ENCODE results near the gene CACNG8.

The CACNG8 gene

DNA sequence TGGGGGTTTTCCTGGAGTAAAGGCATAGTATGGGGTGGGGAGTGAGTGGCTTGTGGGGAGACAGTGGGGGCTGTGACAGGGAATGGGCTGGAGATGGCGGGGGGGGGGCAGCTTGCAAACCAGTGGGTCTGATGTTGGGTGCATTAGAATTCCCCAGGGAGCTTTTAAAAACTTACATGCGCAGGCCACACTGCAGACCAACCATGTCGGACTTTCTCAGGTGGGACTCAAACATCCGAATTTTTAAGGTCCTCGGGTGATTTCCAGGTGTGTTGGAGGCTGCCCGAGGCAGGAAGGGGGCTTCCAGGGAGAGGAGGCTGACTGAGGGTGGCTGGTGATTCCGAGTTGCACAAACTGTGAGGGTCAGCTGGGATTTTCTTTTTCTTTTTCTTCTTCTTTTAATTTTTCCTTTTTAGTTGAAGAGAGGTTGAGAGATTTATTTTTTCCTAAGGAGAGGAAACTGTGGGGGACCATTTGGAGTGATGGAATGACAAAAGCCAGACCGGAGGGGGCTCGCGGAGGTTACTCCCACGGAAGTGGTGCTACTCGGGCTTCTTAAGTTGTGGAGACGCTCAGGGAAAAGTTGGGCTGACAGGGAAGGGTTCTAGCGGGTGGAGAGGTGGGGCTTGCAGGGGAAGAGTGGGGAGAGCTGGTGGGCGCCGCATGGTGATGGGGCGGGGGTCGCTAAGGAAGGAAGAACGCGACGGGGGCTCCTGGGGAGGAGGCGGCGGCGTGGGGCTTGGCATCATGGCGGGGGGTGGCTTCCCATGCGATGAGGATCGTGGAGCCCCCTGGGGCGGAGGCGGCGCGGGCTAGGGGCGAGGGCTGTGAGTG lies 997 bp upstream of the CACNG8 start:
- Histone ChIP-seq H3K4me3 (ENCODE audit: low read depth, low read length) (peak overlapping the region; percentile 79), H3K27ac (ENCODE audit: extremely low read depth, low read depth, low read length) (no peak overlapping the region), H3K36me3 (ENCODE audit: control insufficient read depth in 2 of 2, insufficient read depth in 1 of 2, low read length in 2 of 2) (peaks cover 0 to 12% of the 10 kb centered on the region in 2 experiments; a peak in 1 of 3 replicates), H3K4me1 (ENCODE audit: control insufficient read depth, insufficient read depth, low read length) (no peaks in the 10 kb centered on the region), H3K9me3 (ENCODE audit: control insufficient read depth, insufficient read depth, low read depth, low read length) (no peaks in the 10 kb centered on the region)
- CTCF ChIA-PET: interaction anchor here (1.4 kb wide), 1 partner anchor 62 kb away, joined by 5 read pairs; no protein-coding TSS in a partner anchor
- POLR2A ChIA-PET: no interaction called here
- TF ChIP-seq, protein P1, sequence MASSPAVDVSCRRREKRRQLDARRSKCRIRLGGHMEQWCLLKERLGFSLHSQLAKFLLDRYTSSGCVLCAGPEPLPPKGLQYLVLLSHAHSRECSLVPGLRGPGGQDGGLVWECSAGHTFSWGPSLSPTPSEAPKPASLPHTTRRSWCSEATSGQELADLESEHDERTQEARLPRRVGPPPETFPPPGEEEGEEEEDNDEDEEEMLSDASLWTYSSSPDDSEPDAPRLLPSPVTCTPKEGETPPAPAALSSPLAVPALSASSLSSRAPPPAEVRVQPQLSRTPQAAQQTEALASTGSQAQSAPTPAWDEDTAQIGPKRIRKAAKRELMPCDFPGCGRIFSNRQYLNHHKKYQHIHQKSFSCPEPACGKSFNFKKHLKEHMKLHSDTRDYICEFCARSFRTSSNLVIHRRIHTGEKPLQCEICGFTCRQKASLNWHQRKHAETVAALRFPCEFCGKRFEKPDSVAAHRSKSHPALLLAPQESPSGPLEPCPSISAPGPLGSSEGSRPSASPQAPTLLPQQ (tag by site-specific recombination; IDR thresholded peaks at IDR 0.05): peak; percentile 39
- no peak for TF ChIP-seq ZNF837 (tag by site-specific recombination; IDR thresholded peaks at IDR 0.05)
- no peak for TF ChIP-seq ZNF169 (tag by site-specific recombination; IDR thresholded peaks at IDR 0.05)
- peak; percentile 83 for TF ChIP-seq EGR2 (tag by site-specific recombination; IDR thresholded peaks at IDR 0.05; ENCODE audit: low read depth)
- TF ChIP-seq ZNF404 (tag by site-specific recombination; IDR thresholded peaks at IDR 0.05): no peak
- TF ChIP-seq ZNF76 (tag by site-specific recombination; IDR thresholded peaks at IDR 0.05; ENCODE audit: borderline replicate concordance, low read depth): no peak
- no peak for TF ChIP-seq KLF7 (tag by site-specific recombination; IDR thresholded peaks at IDR 0.05; ENCODE audit: borderline replicate concordance)
- TF ChIP-seq, protein P2, sequence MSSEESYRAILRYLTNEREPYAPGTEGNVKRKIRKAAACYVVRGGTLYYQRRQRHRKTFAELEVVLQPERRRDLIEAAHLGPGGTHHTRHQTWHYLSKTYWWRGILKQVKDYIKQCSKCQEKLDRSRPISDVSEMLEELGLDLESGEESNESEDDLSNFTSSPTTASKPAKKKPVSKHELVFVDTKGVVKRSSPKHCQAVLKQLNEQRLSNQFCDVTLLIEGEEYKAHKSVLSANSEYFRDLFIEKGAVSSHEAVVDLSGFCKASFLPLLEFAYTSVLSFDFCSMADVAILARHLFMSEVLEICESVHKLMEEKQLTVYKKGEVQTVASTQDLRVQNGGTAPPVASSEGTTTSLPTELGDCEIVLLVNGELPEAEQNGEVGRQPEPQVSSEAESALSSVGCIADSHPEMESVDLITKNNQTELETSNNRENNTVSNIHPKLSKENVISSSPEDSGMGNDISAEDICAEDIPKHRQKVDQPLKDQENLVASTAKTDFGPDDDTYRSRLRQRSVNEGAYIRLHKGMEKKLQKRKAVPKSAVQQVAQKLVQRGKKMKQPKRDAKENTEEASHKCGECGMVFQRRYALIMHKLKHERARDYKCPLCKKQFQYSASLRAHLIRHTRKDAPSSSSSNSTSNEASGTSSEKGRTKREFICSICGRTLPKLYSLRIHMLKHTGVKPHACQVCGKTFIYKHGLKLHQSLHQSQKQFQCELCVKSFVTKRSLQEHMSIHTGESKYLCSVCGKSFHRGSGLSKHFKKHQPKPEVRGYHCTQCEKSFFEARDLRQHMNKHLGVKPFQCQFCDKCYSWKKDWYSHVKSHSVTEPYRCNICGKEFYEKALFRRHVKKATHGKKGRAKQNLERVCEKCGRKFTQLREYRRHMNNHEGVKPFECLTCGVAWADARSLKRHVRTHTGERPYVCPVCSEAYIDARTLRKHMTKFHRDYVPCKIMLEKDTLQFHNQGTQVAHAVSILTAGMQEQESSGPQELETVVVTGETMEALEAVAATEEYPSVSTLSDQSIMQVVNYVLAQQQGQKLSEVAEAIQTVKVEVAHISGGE (tag by site-specific recombination; conservative IDR thresholded peaks at IDR 0.05; ENCODE audit: low read depth): peak; percentile 99
- 0 out of 2 replicates have a peak, but pooled peaks have one; percentile 39 for TF ChIP-seq ZFP69B (tag by site-specific recombination; IDR thresholded peaks at IDR 0.05)
- TF ChIP-seq, protein P3, sequence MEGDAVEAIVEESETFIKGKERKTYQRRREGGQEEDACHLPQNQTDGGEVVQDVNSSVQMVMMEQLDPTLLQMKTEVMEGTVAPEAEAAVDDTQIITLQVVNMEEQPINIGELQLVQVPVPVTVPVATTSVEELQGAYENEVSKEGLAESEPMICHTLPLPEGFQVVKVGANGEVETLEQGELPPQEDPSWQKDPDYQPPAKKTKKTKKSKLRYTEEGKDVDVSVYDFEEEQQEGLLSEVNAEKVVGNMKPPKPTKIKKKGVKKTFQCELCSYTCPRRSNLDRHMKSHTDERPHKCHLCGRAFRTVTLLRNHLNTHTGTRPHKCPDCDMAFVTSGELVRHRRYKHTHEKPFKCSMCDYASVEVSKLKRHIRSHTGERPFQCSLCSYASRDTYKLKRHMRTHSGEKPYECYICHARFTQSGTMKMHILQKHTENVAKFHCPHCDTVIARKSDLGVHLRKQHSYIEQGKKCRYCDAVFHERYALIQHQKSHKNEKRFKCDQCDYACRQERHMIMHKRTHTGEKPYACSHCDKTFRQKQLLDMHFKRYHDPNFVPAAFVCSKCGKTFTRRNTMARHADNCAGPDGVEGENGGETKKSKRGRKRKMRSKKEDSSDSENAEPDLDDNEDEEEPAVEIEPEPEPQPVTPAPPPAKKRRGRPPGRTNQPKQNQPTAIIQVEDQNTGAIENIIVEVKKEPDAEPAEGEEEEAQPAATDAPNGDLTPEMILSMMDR (tag by site-specific recombination; IDR thresholded peaks at IDR 0.05): no peak
- TF ChIP-seq ZNF394 (tag by site-specific recombination; IDR thresholded peaks at IDR 0.05; ENCODE audit: borderline replicate concordance): peak; percentile 80; the same call in 1 of the 2 replicates
- peak; percentile 78; the same call in 1 of the 2 replicates for TF ChIP-seq GLI4 (tag by site-specific recombination; IDR thresholded peaks at IDR 0.05)
- TF ChIP-seq, protein P4, sequence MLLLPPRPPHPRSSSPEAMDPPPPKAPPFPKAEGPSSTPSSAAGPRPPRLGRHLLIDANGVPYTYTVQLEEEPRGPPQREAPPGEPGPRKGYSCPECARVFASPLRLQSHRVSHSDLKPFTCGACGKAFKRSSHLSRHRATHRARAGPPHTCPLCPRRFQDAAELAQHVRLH (tag by site-specific recombination; IDR thresholded peaks at IDR 0.05): 0 out of 2 replicates have a peak, but pooled peaks have one; percentile 43
- TF ChIP-seq ZNF561 (tag by site-specific recombination; IDR thresholded peaks at IDR 0.05; ENCODE audit: borderline replicate concordance): peak; percentile 79
- TF ChIP-seq, protein P5, sequence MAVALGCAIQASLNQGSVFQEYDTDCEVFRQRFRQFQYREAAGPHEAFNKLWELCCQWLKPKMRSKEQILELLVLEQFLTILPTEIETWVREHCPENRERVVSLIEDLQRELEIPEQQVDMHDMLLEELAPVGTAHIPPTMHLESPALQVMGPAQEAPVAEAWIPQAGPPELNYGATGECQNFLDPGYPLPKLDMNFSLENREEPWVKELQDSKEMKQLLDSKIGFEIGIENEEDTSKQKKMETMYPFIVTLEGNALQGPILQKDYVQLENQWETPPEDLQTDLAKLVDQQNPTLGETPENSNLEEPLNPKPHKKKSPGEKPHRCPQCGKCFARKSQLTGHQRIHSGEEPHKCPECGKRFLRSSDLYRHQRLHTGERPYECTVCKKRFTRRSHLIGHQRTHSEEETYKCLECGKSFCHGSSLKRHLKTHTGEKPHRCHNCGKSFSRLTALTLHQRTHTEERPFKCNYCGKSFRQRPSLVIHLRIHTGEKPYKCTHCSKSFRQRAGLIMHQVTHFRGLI (tag by site-specific recombination; IDR thresholded peaks at IDR 0.05): peak; percentile 56; the same call in 1 of the 2 replicates
- TF ChIP-seq, protein P6, sequence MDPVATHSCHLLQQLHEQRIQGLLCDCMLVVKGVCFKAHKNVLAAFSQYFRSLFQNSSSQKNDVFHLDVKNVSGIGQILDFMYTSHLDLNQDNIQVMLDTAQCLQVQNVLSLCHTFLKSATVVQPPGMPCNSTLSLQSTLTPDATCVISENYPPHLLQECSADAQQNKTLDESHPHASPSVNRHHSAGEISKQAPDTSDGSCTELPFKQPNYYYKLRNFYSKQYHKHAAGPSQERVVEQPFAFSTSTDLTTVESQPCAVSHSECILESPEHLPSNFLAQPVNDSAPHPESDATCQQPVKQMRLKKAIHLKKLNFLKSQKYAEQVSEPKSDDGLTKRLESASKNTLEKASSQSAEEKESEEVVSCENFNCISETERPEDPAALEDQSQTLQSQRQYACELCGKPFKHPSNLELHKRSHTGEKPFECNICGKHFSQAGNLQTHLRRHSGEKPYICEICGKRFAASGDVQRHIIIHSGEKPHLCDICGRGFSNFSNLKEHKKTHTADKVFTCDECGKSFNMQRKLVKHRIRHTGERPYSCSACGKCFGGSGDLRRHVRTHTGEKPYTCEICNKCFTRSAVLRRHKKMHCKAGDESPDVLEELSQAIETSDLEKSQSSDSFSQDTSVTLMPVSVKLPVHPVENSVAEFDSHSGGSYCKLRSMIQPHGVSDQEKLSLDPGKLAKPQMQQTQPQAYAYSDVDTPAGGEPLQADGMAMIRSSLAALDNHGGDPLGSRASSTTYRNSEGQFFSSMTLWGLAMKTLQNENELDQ (tag by site-specific recombination; IDR thresholded peaks at IDR 0.05; ENCODE audit: low read depth): no peak
- no peak for TF ChIP-seq ZNF560 (tag by site-specific recombination; IDR thresholded peaks at IDR 0.05; ENCODE audit: borderline replicate concordance)
- no peak for TF ChIP-seq ZBTB48 (tag by site-specific recombination; IDR thresholded peaks at IDR 0.05)
- peak; percentile 96 for TF ChIP-seq GLIS1 (tag by site-specific recombination; IDR thresholded peaks at IDR 0.05)
- TF ChIP-seq, protein P7, sequence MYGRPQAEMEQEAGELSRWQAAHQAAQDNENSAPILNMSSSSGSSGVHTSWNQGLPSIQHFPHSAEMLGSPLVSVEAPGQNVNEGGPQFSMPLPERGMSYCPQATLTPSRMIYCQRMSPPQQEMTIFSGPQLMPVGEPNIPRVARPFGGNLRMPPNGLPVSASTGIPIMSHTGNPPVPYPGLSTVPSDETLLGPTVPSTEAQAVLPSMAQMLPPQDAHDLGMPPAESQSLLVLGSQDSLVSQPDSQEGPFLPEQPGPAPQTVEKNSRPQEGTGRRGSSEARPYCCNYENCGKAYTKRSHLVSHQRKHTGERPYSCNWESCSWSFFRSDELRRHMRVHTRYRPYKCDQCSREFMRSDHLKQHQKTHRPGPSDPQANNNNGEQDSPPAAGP (tag by site-specific recombination; IDR thresholded peaks at IDR 0.05): no peak
- peak; percentile 65; the same call in 1 of the 2 replicates for TF ChIP-seq ZBTB8A (tag by site-specific recombination; IDR thresholded peaks at IDR 0.05)
- TF ChIP-seq ZNF791 (tag by site-specific recombination; IDR thresholded peaks at IDR 0.05): no peak

Data from HEK293 (cell line).